ENCODE data around the gene ZNF784.

GRCh38 chr19:55623130-55623529, 1.2 kb downstream of the ZNF784 start:
- TF ChIP-seq EP300 (IDR thresholded peaks at IDR 0.05; ENCODE audit: borderline replicate concordance) (no peak), MAX (IDR thresholded peaks at IDR 0.05) (no peak), TAF1 (IDR thresholded peaks at IDR 0.05; ENCODE audit: low read depth) (no peak), YY1 (IDR thresholded peaks at IDR 0.05; ENCODE audit: low read depth) (no peak), CEBPB (IDR thresholded peaks at IDR 0.05) (no peak), ZBTB7A (IDR thresholded peaks at IDR 0.05; ENCODE audit: low read depth) (no peak), RAD21 (IDR thresholded peaks at IDR 0.05; ENCODE audit: low read depth) (no peak), CREB1 (IDR thresholded peaks at IDR 0.05; ENCODE audit: low read depth) (no peak), TCF12 (IDR thresholded peaks at IDR 0.05; ENCODE audit: low read depth) (no peak), FOXM1 (IDR thresholded peaks at IDR 0.05; ENCODE audit: borderline replicate concordance, low read depth) (no peak), EGR1 (IDR thresholded peaks at IDR 0.05) (no peak), TEAD4 (IDR thresholded peaks at IDR 0.05) (no peak)
- TF ChIP-seq, protein P1, sequence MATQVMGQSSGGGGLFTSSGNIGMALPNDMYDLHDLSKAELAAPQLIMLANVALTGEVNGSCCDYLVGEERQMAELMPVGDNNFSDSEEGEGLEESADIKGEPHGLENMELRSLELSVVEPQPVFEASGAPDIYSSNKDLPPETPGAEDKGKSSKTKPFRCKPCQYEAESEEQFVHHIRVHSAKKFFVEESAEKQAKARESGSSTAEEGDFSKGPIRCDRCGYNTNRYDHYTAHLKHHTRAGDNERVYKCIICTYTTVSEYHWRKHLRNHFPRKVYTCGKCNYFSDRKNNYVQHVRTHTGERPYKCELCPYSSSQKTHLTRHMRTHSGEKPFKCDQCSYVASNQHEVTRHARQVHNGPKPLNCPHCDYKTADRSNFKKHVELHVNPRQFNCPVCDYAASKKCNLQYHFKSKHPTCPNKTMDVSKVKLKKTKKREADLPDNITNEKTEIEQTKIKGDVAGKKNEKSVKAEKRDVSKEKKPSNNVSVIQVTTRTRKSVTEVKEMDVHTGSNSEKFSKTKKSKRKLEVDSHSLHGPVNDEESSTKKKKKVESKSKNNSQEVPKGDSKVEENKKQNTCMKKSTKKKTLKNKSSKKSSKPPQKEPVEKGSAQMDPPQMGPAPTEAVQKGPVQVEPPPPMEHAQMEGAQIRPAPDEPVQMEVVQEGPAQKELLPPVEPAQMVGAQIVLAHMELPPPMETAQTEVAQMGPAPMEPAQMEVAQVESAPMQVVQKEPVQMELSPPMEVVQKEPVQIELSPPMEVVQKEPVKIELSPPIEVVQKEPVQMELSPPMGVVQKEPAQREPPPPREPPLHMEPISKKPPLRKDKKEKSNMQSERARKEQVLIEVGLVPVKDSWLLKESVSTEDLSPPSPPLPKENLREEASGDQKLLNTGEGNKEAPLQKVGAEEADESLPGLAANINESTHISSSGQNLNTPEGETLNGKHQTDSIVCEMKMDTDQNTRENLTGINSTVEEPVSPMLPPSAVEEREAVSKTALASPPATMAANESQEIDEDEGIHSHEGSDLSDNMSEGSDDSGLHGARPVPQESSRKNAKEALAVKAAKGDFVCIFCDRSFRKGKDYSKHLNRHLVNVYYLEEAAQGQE (IDR thresholded peaks at IDR 0.05; ENCODE audit: low read depth): no peak

All from Ishikawa (cell line).